Spinal cord (tissue), 10 donors: Measurements from ENCODE around the gene IGFL1. TPM values are rescaled to one million over a fixed set of nuclear protein-coding genes. Genes with fewer than 3 reads are reported as not detected.
"Not testable (repeated sequence)": the region's sequence is repeated elsewhere in the genome, so short reads cannot be mapped to it uniquely, and the experiment has no call there.

ENCODE experiments used
- DNase-seq, 6 donors: peaks; one replicate each; pipeline versions ENCODE4 v3.0.0 to v3.0.0-alpha.2; 2013 to 2015; ENCODE audit warnings: low spot score in 6 of 6, low read depth in 4 of 6
- H3K27ac ChIP-seq: one replicate; pipeline ENCODE4 v1.5.1; 2013; ENCODE audit warnings: low read depth, low read length, control low read depth
- H3K27me3 ChIP-seq: one replicate; pipeline ENCODE4 v1.6.1; 2013; ENCODE audit warnings: low read length; ENCODE audit not compliant: control insufficient read depth, insufficient read depth
- H3K36me3 ChIP-seq: one replicate; pipeline ENCODE4 v1.6.1; 2013; ENCODE audit warnings: low read length; ENCODE audit not compliant: control insufficient read depth, insufficient read depth
- H3K4me1 ChIP-seq: one replicate; pipeline ENCODE4 v1.6.1; 2013; ENCODE audit warnings: low read length; ENCODE audit not compliant: control insufficient read depth, insufficient read depth
- H3K4me3 ChIP-seq: one replicate; pipeline ENCODE4 v1.5.1; 2013; ENCODE audit warnings: low read depth, low read length, control low read depth
- H3K9me3 ChIP-seq: one replicate; pipeline ENCODE4 v1.6.1; 2013; ENCODE audit warnings: low read length; ENCODE audit not compliant: control insufficient read depth, insufficient read depth
- WGBS: methylation state at CpG from one replicate; pipeline ENCODE4 v1.1.5; 2013; ENCODE audit warnings: missing lambda C conversion rate; ENCODE audit not compliant: insufficient coverage; 5-methylcytosine and 5-hydroxymethylcytosine counted together
- polyA plus RNA-seq, 2 donors: library from polyadenylated mRNA; unstranded; fragments of 120-200 nt; gene quantifications; one replicate each; pipeline ENCODE4 v1.2.1, GENCODE V29; 2013; ENCODE audit not compliant: insufficient read length in 2 of 2
- total RNA-seq, 2 donors: library from RNA; depleted of rRNA in 1 of 2; stranded (reverse); fragments of 120-200 nt in 1 of 2; fragments of >200 nt in 1 of 2; gene quantifications; one replicate each; pipeline versions ENCODE4 v1.2.3 to v1.2.4, GENCODE V29; 2013 to 2014
- donor health status: healthy.

The IGFL1 gene
- total and polyA plus RNA-seq, 4 donors = not detected

GRCh38 chr19:46238141-46238540 lies 8.6 kb downstream of the IGFL1 start:
- not testable (repeated sequence) for H3K4me1 ChIP-seq, H3K9me3 ChIP-seq, H3K27me3 ChIP-seq, H3K36me3 ChIP-seq, H3K27ac ChIP-seq, DNase-seq, H3K4me3 ChIP-seq
- 100% methylated on average over 2 of the region's 2 CpGs for WGBS

- DNase-seq = peak in 1 of 6 donors; percentile 78
- H3K27ac ChIP-seq = no peak overlapping the region
- no peak overlapping the region for H3K4me3 ChIP-seq
- no peaks in the 10 kb centered on the region for H3K27me3 ChIP-seq
- no peaks in the 10 kb centered on the region for H3K9me3 ChIP-seq
- H3K36me3 ChIP-seq = no peaks in the 10 kb centered on the region
- no peaks in the 10 kb centered on the region for H3K4me1 ChIP-seq
- 63% methylated on average over 4 of the region's 6 CpGs for WGBS
These were observed 9.9 kb downstream of the IGFL1 start for GRCh38 chr19:46239193-46240024.

DNA sequence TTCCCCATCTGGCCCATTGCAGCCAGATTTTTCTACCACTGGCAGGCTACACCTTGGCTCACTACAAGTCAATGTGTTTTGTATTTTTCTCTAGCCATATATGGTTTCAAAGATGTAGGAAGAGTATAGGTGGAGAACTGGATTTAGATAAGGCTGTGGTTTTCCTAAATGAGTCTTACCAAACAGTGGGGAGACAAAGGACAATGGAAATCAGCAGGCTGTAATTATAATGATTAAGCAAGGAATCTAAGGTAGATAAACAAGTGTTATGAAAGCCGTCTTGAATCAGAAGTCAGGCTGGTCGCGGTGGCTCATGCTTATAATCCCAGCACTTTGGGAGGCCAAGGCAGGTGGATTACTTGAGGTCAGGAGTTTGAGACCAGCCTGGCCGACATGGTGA lies 11.2 kb downstream of the IGFL1 start:
- 89% methylated on average over 3 of the region's 4 CpGs for WGBS
- H3K9me3 ChIP-seq = no peaks in the 10 kb centered on the region
- no peak overlapping the region for H3K27ac ChIP-seq
- peaks cover 3% of the 10 kb centered on the region for H3K4me1 ChIP-seq
- no peak overlapping the region for H3K4me3 ChIP-seq
- H3K36me3 ChIP-seq = no peaks in the 10 kb centered on the region
- no peaks in the 10 kb centered on the region for H3K27me3 ChIP-seq
- no peak for DNase-seq

- WGBS = 13% methylated on average over 1 of the region's 2 CpGs
- Histone ChIP-seq H3K4me1 (peaks cover 5% of the 10 kb centered on the region), H3K27me3 (no peaks in the 10 kb centered on the region), H3K36me3 (no peaks in the 10 kb centered on the region), H3K27ac (no peak overlapping the region), H3K9me3 (no peaks in the 10 kb centered on the region), H3K4me3 (no peak overlapping the region)
- DNase-seq = peak in 2 of 6 donors; percentile 31 to 81
These were observed 12.1 kb downstream of the IGFL1 start for GRCh38 chr19:46241626-46242025.

- not testable (repeated sequence) for H3K4me3 ChIP-seq, H3K9me3 ChIP-seq, H3K27me3 ChIP-seq, H3K4me1 ChIP-seq, H3K36me3 ChIP-seq, DNase-seq, H3K27ac ChIP-seq
- 100% methylated on average over 1 of the region's 6 CpGs for WGBS
These were observed 13.6 kb downstream of the IGFL1 start for GRCh38 chr19:46243081-46243654.

DNA sequence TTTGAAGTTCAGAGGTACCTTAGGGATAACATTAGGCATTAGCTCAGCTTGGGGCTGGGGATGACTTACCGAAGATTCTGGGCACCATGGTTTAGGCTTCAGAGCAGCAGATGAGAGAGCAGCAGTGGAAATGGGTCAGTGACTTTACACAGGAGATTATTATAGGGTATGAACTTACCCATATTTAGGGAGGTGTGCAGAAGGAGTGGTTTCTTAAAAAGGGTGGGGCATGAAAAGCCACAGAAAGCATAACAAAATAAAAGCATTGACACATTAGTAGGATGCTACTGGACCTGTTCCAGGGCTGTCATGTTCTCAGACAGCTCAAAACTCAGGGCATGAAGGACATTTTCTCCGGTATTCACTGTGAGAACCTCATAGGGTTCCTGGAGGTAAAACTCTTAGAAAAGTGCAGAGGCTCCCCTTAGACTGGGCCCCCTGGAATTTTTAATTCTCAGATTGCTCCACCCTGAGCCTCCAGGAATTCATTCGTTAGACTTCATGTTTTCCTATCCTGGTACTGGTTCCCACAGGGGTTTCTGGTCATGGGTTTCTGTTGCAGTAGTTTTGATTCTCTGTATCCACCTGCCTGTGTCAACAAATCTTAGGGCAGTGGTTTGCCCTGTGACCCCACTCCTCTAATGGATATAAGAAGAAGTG lies 20.7 kb downstream of the IGFL1 start:
- H3K4me1 ChIP-seq = peaks cover 5% of the 10 kb centered on the region
- no peaks in the 10 kb centered on the region for H3K36me3 ChIP-seq
- H3K27ac ChIP-seq = no peak overlapping the region
- no peaks in the 10 kb centered on the region for H3K9me3 ChIP-seq
- 63% methylated on average over 2 of the region's 3 CpGs for WGBS
- H3K27me3 ChIP-seq = no peaks in the 10 kb centered on the region
- H3K4me3 ChIP-seq = no peak overlapping the region
- DNase-seq = no peak

GRCh38 chr19:46251416-46251815 lies 21.9 kb downstream of the IGFL1 start:
- Histone ChIP-seq H3K4me3 (no peak overlapping the region), H3K27ac (no peak overlapping the region), H3K27me3 (no peaks in the 10 kb centered on the region), H3K36me3 (no peaks in the 10 kb centered on the region), H3K9me3 (no peaks in the 10 kb centered on the region), H3K4me1 (no peaks in the 10 kb centered on the region)
- 61% methylated on average over 3 of the region's 5 CpGs for WGBS
- no peak for DNase-seq

DNA sequence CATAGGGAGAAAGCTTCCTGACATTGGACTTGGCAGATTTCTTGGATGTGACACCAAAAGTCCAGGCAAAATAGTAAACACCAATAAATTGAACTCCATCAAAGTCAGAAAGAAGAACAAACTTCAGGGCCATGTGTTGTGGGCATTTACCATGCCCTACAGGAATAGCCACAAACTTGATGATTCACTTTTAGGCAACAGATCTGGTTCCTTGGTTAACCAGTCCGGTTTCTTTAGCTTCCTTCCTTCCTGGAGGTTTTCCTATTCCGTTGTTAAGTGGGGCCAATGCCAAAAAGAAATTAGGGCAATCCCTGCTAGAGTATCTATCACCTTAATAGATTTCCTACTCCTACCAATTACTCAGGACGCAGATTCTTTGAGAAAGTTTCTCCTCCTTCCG lies 25.2 kb downstream of the IGFL1 start:
- no peak for DNase-seq
- Histone ChIP-seq H3K27ac (no peak overlapping the region), H3K36me3 (no peaks in the 10 kb centered on the region), H3K9me3 (no peaks in the 10 kb centered on the region), H3K27me3 (no peaks in the 10 kb centered on the region), H3K4me1 (no peaks in the 10 kb centered on the region), H3K4me3 (no peak overlapping the region)
- 92% methylated on average over 2 of the region's 4 CpGs for WGBS

- Histone ChIP-seq H3K36me3 (no peaks in the 10 kb centered on the region), H3K9me3 (no peaks in the 10 kb centered on the region), H3K27ac (no peak overlapping the region), H3K4me1 (no peaks in the 10 kb centered on the region), H3K4me3 (no peak overlapping the region), H3K27me3 (peaks cover 4% of the 10 kb centered on the region)
- no peak for DNase-seq
- WGBS = 83% methylated on average over 6 of the region's 8 CpGs
These were observed 27.3 kb downstream of the IGFL1 start for GRCh38 chr19:46256855-46257254.
